Endothelial cell of umbilical vein (primary cell): ENCODE data around the gene OR1J4. TPM values are rescaled to one million over a fixed set of nuclear protein-coding genes. Genes with fewer than 3 reads are reported as not detected.

Experiments used
- BruUV-seq: library from RNA; stranded (reverse); fragments of 400-500 nt; replicated peaks from 2 replicates; lab custom pipeline; 2021; lab: Mats Ljungman, UMichigan
- CTCF ChIA-PET: fragments of 300-600, 350-600 bp; sonication (Branson Sonifier 250); formaldehyde crosslinking; loops from one replicate; lab custom pipeline; 2021; ENCODE audit warnings: antibody characterized with exemption, inconsistent platforms; lab: Charles Lee
- POLR2A ChIA-PET: fragments of 300-600, 350-600 bp; sonication (Branson Sonifier 250); formaldehyde crosslinking; loops from one replicate; lab custom pipeline; 2021; ENCODE audit warnings: antibody characterized with exemption, inconsistent platforms; lab: Charles Lee
- DNase-seq: peaks from one replicate; pipeline ENCODE4 v3.0.0-alpha.2; 2011; ENCODE audit warnings: low read depth, low spot score
- FAIRE-seq: peaks from 2 replicates; lab custom pipeline; 2011; peaks lifted over from hg19 to GRCh38; lab: Jason Lieb, UNC
- H2AFZ ChIP-seq: 2 replicates; pipeline ENCODE4 v1.6.0; 2012; ENCODE audit warnings: low read depth, low read length, control low read depth, inconsistent platforms
- H3K27ac ChIP-seq: 2 replicates; pipeline ENCODE4 v1.5.1; 2011; ENCODE audit warnings: low read depth, mild to moderate bottlenecking, control low read depth, low read length, moderate library complexity; ENCODE audit not compliant: insufficient read depth
- H3K27me3 ChIP-seq, 2 experiments: 2 replicates each; pipeline versions ENCODE4 v1.6.0 to v1.6.1; 2011; ENCODE audit warnings: low read length in 2 of 2, mixed read lengths in 1 of 2; ENCODE audit not compliant: control insufficient read depth in 2 of 2, insufficient read depth in 2 of 2
- H3K36me3 ChIP-seq, 2 experiments: 2 replicates in 1 of 2; 3 replicates in 1 of 2; pipeline ENCODE4 v1.5.1; 2011; ENCODE audit warnings: low read length in 2 of 2, mild to moderate bottlenecking in 1 of 2, moderate library complexity in 1 of 2; ENCODE audit not compliant: control insufficient read depth in 2 of 2, insufficient read depth in 2 of 2; ENCODE audit errors: extremely low read depth in 1 of 2
- H3K4me1 ChIP-seq: 3 replicates; pipeline ENCODE4 v1.5.1; 2011; ENCODE audit warnings: mild to moderate bottlenecking, low read length; ENCODE audit not compliant: control insufficient read depth, insufficient read depth; ENCODE audit errors: extremely low read depth
- H3K4me2 ChIP-seq: 2 replicates; pipeline ENCODE4 v1.6.1; 2011; ENCODE audit warnings: low read length, control low read depth, mixed read lengths; ENCODE audit not compliant: insufficient read depth
- H3K4me3 ChIP-seq, 3 experiments: fragments of 200-600 bp in 1 of 3; sonication (generic), shearing (Covaris generic) in 1 of 3; replicated peaks in 1 of 3; 2 replicates each; pipeline ENCODE4 v1.5.1; 2011 to 2016; ENCODE audit warnings: control low read depth in 3 of 3, low read length in 3 of 3, mild to moderate bottlenecking in 2 of 3, inconsistent platforms in 1 of 3, low read depth in 1 of 3, moderate library complexity in 1 of 3; ENCODE audit not compliant: insufficient read depth in 1 of 3
- H3K79me2 ChIP-seq: 2 replicates; pipeline ENCODE4 v1.6.0; 2012; ENCODE audit warnings: low read length, inconsistent platforms; ENCODE audit not compliant: control insufficient read depth, insufficient read depth
- H3K9ac ChIP-seq: replicated peaks from 2 replicates; pipeline ENCODE3; 2011; ENCODE audit warnings: low read length, control low read depth; ENCODE audit not compliant: insufficient read depth; ENCODE audit errors: extremely low read depth
- H3K9me1 ChIP-seq: replicated peaks from 3 replicates; pipeline ENCODE4 v1.6.0; 2011; ENCODE audit warnings: mild to moderate bottlenecking, low read length; ENCODE audit not compliant: control insufficient read depth, insufficient read depth; ENCODE audit errors: extremely low read depth
- H3K9me3 ChIP-seq: replicated peaks from 2 replicates; pipeline ENCODE4 v1.5.1; 2012; ENCODE audit warnings: low read length, inconsistent platforms; ENCODE audit not compliant: control insufficient read depth, insufficient read depth
- H4K20me1 ChIP-seq: replicated peaks from 2 replicates; pipeline ENCODE3; 2011; ENCODE audit warnings: mild to moderate bottlenecking, low read length; ENCODE audit not compliant: control insufficient read depth, insufficient read depth; ENCODE audit errors: extremely low read depth
- EZH2 ChIP-seq: IDR thresholded peaks from 2 replicates; pipeline ENCODE4 v1.6.1; 2012; ENCODE audit warnings: borderline replicate concordance, low read depth, mild to moderate bottlenecking, moderate library complexity, low read length, inconsistent platforms; ENCODE audit not compliant: severe bottlenecking
- FOS ChIP-seq: IDR thresholded peaks from 2 replicates; pipeline ENCODE4 v1.6.1; 2011; ENCODE audit warnings: mild to moderate bottlenecking, low read length, moderate library complexity, borderline replicate concordance; ENCODE audit not compliant: insufficient read depth
- GATA2 ChIP-seq: IDR thresholded peaks from 2 replicates; pipeline ENCODE4 v1.7.0; 2011; ENCODE audit warnings: low read depth, mild to moderate bottlenecking, moderate library complexity, mixed read lengths, low read length; ENCODE audit not compliant: insufficient read length, insufficient read depth
- JUN ChIP-seq: IDR thresholded peaks from 2 replicates; pipeline ENCODE4 v1.6.1; 2011; ENCODE audit warnings: borderline replicate concordance, low read depth; ENCODE audit not compliant: insufficient read length, insufficient read depth
- MYC ChIP-seq: IDR thresholded peaks from one replicate; pipeline ENCODE4 v1.6.1; 2011; ENCODE audit warnings: mild to moderate bottlenecking, low read depth, low read length
- POLR2A ChIP-seq: IDR thresholded peaks from 2 replicates; pipeline ENCODE4 v1.6.1; 2012; ENCODE audit warnings: low read depth, mild to moderate bottlenecking, control low read depth, low read length
- POLR2AphosphoS5 ChIP-seq: IDR thresholded peaks from 2 replicates; pipeline ENCODE4 v1.6.1; 2012; ENCODE audit warnings: low read depth, mild to moderate bottlenecking, control low read depth, low read length, moderate library complexity; ENCODE audit not compliant: insufficient read depth
- dilution Hi-C: fragments of 300-500 bp; cut with MboI; formaldehyde crosslinking; loops from one replicate; pipeline ENCODE4 v1.15.0; 2019; ENCODE audit warnings: low sequenced_read_pairs; ENCODE audit not compliant: extremely low pct_ligation_motif_present
- intact Hi-C: fragments of 100-400 bp; cut with micrococcal nuclease; formaldehyde crosslinking; loops from one replicate; pipeline ENCODE4 v1.10.0; 2022
- polyA plus RNA-seq, 4 experiments: library from polyadenylated mRNA; depleted of rRNA in 3 of 4; stranded (reverse) in 3 of 4; unstranded in 1 of 4; fragments of >200 nt; gene quantifications; 2 replicates each; pipeline versions ENCODE4 v1.2.1 to v1.2.3, GENCODE V29; 2011 to 2012; ENCODE audit warnings: missing spikeins in 1 of 4
- total RNA-seq: library from RNA; stranded (reverse); gene quantifications from 2 replicates; pipeline ENCODE4 v1.2.3, GENCODE V29; 2021
- TF ChIP-seq, protein P1 (sequence below), 2 donors: IDR thresholded peaks; 1 replicate in 1 of 2; 2 replicates in 1 of 2; pipeline ENCODE4 v1.5.1; 2011; ENCODE audit warnings: low read length in 2 of 2, mild to moderate bottlenecking in 2 of 2, moderate library complexity in 2 of 2, control low read depth in 1 of 2, inconsistent platforms in 1 of 2, low read depth in 1 of 2; ENCODE audit not compliant: insufficient read depth in 1 of 2; ENCODE audit errors: extremely low read depth in 1 of 2
- TF ChIP-seq, protein P2 (sequence below): IDR thresholded peaks from 2 replicates; pipeline ENCODE4 v1.6.1; 2011; ENCODE audit not compliant: insufficient read depth, insufficient read length

Gene OR1J4
- total and polyA plus RNA-seq, 2 donors (not counting 3 experiments of a cell fraction or from before 2014, with no cell fraction given): not detected

DNA sequence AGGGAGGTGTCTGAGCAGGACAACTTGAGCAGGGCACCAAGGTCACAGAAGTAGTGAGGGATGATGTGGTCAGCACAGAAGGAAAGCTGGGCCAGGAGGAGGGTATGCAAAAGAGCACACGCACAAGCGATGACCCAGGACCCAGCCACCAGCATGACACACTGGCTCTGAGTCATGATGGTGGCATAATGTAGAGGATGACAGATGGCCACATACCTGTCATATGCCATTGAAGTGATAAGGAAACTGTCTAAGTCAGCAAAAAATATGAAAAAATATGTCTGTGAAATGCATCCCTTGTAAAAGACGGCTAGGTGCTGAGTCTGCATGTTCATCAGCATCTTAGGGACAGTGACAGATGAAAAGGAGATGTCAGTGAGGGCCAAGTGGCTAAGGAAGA is 41.6 kb upstream of the OR1J4 start:
- Histone ChIP-seq H4K20me1 (no peaks in the 10 kb centered on the region), H3K4me1 (no peaks in the 10 kb centered on the region), H3K9me1 (no peaks in the 10 kb centered on the region), H2AFZ (no peak overlapping the region), H3K4me3 (no peak overlapping the region), H3K9ac (no peak overlapping the region), H3K79me2 (no peaks in the 10 kb centered on the region), H3K4me2 (no peak overlapping the region), H3K27ac (no peak overlapping the region), H3K27me3 (peaks cover 10 to 11% of the 10 kb centered on the region in 2 experiments), H3K9me3 (no peaks in the 10 kb centered on the region), H3K36me3 (no peaks in the 10 kb centered on the region)
- dilution Hi-C loops: no loop called here
- no peak for FAIRE-seq
- POLR2A ChIA-PET: no interaction called here
- DNase-seq: no peak
- no peak for TF ChIP-seq FOS
- TF ChIP-seq MYC: no peak
- TF ChIP-seq, protein P1, sequence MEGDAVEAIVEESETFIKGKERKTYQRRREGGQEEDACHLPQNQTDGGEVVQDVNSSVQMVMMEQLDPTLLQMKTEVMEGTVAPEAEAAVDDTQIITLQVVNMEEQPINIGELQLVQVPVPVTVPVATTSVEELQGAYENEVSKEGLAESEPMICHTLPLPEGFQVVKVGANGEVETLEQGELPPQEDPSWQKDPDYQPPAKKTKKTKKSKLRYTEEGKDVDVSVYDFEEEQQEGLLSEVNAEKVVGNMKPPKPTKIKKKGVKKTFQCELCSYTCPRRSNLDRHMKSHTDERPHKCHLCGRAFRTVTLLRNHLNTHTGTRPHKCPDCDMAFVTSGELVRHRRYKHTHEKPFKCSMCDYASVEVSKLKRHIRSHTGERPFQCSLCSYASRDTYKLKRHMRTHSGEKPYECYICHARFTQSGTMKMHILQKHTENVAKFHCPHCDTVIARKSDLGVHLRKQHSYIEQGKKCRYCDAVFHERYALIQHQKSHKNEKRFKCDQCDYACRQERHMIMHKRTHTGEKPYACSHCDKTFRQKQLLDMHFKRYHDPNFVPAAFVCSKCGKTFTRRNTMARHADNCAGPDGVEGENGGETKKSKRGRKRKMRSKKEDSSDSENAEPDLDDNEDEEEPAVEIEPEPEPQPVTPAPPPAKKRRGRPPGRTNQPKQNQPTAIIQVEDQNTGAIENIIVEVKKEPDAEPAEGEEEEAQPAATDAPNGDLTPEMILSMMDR (IDR thresholded peaks at IDR 0.05; ENCODE audit: extremely low read depth in 1 of 2, insufficient read depth in 1 of 2, low read depth in 1 of 2, low read length in 2 of 2): no peak
- TF ChIP-seq, protein P2, sequence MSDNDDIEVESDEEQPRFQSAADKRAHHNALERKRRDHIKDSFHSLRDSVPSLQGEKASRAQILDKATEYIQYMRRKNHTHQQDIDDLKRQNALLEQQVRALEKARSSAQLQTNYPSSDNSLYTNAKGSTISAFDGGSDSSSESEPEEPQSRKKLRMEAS: no peak
- no peak for TF ChIP-seq POLR2AphosphoS5
- TF ChIP-seq JUN: no peak
- TF ChIP-seq POLR2A: no peak
- TF ChIP-seq GATA2: no peak
- TF ChIP-seq EZH2: no peak
- BruUV-seq: no TSS peak
- intact Hi-C loops: no loop called here
- CTCF ChIA-PET: interaction anchor here (0.6 to 1.3 kb wide), 2 partner anchors 12 to 21 kb away, joined by 3 to 4 read pairs; no protein-coding TSS in a partner anchor
